ENCODE results near the gene DGKQ.

The DGKQ gene, protein sequence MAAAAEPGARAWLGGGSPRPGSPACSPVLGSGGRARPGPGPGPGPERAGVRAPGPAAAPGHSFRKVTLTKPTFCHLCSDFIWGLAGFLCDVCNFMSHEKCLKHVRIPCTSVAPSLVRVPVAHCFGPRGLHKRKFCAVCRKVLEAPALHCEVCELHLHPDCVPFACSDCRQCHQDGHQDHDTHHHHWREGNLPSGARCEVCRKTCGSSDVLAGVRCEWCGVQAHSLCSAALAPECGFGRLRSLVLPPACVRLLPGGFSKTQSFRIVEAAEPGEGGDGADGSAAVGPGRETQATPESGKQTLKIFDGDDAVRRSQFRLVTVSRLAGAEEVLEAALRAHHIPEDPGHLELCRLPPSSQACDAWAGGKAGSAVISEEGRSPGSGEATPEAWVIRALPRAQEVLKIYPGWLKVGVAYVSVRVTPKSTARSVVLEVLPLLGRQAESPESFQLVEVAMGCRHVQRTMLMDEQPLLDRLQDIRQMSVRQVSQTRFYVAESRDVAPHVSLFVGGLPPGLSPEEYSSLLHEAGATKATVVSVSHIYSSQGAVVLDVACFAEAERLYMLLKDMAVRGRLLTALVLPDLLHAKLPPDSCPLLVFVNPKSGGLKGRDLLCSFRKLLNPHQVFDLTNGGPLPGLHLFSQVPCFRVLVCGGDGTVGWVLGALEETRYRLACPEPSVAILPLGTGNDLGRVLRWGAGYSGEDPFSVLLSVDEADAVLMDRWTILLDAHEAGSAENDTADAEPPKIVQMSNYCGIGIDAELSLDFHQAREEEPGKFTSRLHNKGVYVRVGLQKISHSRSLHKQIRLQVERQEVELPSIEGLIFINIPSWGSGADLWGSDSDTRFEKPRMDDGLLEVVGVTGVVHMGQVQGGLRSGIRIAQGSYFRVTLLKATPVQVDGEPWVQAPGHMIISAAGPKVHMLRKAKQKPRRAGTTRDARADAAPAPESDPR

GRCh38 chr4:973431-974397 is at the start of gene DGKQ:
DGKQ (minus strand) TSS chr4:973569; CDS start chr4:973482, 87 bp downstream.
- DNase-seq = peak; percentile 31 to 94 (median 83)

DNA sequence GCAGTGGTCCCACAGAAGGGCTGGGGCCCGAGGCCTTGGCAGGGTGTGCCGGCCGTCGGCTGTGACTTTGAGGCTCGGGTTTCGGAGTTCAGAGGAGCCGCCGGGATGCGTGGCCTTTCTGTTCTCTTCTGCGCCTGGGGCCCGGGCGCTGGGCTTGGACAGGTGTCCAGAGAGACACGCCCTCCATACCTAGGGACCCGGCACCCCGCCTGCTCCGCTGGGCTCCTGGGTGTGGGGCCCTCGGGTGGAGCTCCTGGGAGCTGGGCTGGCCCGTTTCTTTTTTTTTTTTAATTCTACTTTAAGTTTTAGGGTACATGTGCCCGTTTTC is 49.3 kb upstream of the DGKQ start:
- DNase-seq = no peak

DNA sequence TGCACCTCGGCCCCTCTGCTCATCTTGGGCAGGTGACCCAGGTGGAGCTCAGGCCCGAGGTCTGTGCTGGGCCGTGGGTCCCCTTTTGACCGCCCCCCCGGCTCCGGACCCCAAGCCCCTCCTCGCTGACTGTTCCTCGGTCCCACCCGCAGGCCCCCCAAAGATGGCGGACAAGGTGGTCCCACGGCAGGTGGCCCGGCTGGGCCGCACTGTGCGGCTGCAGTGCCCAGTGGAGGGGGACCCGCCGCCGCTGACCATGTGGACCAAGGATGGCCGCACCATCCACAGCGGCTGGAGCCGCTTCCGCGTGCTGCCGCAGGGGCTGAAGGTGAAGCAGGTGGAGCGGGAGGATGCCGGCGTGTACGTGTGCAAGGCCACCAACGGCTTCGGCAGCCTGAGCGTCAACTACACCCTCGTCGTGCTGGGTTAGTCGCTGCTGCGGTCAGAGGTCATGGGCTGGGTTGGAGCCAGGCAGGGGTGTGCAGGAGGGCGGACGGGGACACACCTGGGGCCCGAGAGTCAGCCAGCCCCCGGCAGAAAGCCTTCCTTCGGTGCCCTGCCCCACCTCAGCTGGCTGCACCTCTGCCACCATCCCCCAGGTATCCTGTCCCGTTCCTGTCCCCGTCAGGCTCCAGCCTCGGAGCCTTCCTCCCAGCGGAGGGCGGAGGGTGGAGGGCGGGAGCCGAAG is 48.8 kb upstream of the DGKQ start:
- no peak for DNase-seq

DNA sequence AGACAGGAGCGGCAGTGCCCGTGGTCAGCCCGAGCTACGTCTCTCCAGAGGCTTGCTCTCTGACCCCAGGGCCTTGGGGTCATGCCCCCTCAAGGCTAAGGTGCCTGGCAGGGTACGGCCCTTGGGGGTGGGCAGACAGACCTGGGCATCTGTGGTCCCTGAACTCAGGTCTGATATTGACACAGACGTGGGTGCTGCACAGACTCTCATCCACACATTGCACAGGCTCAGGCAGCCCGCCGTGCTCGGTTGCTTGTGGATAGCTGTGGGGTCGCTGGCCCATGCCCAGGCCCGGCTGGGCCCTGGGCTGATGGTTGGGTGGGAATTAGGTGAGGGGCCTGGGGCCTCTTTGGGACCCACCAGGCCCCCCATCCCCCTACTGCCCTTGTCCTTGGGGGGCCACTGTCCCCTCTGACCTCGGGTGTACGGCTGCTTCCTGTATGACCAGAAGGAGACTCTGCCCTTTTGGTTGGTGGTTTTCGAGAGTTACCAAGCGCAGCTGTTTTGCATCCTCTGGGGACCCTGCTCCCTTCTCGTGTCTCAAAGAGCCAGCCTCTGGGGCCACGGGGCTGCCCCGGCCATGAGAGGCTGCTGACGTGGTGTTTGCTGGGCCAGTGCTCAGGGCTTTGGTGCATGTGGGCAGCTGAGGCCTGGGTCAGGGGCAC is 48.1 kb upstream of the DGKQ start:
- DNase-seq = no peak

GRCh38 chr4:1019729-1020470 is 46.5 kb upstream of the DGKQ start:
- no peak for DNase-seq

DNA sequence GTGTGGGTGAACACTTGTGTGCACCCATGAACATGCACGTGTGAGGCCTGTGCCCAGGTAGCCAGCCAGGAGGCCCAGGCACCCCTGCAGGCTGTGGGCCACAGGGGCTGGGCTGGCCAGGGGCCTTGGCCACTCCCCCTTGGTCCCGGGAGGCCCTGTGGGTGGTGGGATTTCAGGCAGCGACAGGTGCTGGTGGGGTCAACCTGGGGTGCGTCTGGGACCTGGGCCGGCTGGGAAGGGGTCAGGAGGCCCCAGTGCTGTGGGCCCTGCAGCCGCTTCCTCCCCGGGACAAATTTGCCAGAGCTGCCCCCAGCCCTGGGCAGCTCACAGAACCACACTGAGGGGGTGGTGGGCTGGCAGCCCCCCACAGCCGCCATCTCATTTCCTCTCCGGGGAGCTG is 46.0 kb upstream of the DGKQ start:
- DNase-seq = no peak

DNA sequence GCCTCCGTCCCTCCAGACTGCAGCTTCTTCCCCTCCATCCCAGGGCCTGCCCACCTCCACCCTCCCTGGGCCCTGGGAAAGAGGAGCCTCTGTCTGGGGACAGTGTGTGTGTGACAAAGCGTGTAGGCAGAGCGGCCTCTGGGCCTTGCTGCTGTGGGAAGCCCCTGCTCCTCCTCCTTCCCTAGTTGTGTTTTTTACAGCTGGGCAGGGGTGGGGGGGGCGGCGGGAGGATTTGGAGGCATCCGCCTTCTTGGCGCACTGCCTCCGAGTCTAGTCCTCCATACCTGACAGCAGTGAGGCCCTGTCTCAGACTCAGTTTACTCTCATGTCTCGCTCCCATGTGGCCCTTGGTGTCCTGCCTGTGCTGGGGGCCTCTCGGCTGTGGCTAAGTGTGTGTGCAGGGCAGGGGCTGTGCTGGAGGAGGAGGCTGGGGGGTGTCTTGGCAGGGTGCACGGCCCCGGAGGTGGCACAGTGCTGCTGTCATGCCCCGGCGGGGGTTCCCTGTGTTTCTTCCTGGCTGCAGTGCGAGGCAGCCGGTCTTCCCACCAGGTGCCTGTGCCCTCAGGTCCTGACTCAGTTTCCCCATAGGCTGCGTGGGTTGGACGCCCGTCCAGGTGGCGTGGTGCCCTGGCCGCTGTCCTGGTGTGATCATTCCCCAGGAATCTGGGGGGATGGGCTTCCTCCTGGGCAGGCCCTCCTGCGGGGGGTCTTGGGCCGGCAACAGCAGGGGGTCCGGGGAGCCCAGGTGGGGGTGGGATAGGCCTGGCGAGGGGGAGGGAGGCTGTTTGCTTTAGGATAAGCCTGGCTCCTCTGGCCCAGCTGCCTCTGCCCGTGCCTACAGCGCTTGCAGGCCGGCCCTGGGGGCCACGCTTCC is 45.0 kb upstream of the DGKQ start:
- DNase-seq = no peak

DNA sequence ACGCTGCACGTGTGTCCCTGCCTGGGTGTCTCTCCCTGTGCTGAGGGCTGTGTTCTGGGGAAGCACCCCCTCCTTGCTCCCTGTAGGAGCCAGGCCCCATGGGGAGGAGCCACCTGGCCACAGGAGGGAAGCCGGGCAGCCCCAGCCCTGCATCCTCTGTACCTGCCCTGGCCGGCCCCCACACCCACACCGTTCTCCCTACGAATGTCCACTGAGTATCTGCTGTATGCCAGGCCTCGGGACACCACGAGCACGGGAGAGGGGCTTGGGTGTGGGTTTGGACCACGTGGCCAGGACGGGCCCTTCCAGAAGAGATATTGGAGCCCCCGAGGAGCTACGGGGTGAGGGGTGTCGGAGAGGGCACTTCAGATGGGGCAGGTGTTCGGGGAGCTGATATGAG is 44.3 kb upstream of the DGKQ start:
- no peak for DNase-seq

- no peak for DNase-seq
Observed at GRCh38 chr4:1017211-1017610, 43.8 kb upstream of the DGKQ start.

GRCh38 chr4:1015746-1016145 is 42.4 kb upstream of the DGKQ start:
- DNase-seq = no peak

DNA sequence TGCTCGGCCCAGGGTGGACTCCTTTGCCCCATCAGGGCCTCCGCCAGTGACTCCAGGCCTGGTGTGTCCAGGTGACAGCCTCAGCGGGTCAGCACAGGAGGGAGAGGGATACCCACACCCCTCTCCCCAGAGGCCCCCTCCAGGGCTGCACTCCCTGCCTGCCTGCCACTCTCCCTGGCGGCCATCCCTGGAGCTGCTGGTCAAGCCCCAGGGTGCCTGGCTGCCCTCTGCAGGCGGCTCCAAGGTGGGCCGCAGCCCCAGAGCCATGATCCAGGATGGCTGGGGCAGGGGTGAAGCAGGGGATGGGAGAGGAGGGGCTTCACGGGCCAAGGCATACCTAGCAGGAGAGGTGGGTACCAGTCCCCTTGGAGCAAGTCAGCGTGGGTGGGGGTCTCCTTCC is 41.8 kb upstream of the DGKQ start:
- DNase-seq = peak in 14 of 56 donors; percentile 42 to 73 (median 62)

DNA sequence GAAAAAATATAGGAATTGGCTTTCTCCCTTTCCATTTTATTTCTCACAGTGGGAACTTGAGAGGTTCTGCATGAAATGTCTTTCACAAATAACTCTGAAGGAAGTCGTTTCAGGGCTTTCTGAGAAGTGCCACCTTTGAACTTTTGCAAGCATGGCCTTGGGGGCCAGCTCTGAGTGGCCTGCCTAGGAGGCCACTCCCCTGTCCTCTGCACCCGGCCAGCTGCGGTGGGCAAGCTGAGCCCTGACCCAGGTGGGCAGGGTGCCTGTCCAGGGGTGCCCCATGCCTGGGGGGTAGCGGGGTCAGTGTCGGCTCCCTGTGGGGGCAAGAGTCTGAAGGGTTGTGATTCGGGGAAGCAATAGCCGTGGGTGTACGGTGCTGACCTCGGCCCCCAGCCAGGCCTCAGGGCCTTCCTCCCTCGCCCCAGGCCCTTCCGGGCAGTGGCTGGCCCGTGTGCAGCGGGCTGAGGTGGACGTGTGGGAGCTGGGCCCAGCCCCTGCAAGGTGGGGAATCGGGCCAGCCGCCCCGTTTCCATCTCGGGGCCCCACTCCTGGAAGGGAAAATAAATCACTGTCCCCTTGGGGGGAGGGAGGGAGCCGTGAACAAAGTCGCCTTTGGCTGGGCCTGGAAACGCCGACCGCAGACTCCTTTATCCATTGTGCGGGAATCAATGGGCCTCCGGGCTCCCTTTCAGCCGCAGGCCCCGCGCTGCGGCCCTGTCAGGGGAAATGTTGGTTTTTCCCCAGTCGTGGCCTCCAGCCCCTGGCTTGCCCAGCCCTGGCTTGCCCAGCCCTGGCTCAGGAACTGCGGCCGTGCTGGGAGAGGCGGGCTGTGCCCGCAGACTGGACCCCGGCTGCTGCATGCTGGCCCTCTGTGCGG is 41.2 kb upstream of the DGKQ start:
- DNase-seq = peak in 54 of 56 donors; percentile 22 to 89 (median 78)

DNA sequence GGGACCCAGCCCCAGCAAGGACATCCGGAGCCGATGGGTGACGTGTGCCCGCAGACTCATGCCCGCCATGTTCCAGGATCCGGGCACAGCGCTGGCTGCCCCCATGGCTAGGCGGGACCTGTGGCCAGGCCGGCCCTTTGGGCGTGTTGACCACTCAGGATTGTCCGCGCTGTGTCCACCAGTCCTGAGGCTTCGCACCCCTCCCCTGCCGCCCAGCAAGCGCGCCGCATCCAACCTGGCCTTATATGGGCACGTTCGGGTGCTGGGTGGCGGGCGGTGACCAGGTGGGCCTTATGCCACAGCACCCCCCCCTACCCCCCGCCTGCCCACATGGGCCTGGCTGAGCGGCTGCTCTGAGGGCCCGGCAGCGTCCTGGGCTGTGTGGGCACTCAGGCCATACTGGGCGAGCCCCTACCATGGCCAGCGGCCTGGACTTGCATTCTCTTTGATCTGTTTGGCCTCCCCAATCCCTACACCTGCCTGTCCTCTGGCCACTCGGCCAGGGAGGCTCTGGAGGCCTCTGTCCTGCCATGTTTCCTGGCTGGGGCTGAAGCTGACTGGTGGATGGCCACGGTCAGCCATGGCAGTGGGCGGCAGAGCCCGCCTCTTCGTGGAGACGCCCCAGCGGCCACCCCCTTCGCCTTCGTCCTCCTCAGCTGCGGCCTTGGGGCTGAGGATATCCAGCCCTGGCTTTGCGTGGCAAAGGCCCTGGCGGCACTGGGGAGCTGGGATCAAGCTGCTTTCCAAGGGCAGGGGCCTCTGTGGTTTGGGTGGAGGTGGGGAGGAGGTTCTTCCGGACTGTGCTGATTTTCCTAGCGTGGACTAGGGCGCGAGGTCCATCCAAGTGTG is 40.1 kb upstream of the DGKQ start:
- DNase-seq = no peak

GRCh38 chr4:1012034-1012739 is 38.8 kb upstream of the DGKQ start:
- DNase-seq = peak in 4 of 56 donors; percentile 16 to 39 (median 30)

- no peak for DNase-seq
Observed at GRCh38 chr4:1011666-1012033, 38.3 kb upstream of the DGKQ start.
